Heart left ventricle (tissue), 16 donors: ENCODE measurements around the gene TMEM213. TPM values are rescaled to one million over a fixed set of nuclear protein-coding genes. Genes with fewer than 3 reads are reported as not detected.

ENCODE experiments used
- ATAC-seq, 4 donors: fragments of 200-7000 bp; cut with Tn5 transposase; one replicate each; pipeline ENCODE4 v1.9.1; 2020 to 2022; ENCODE audit warnings: moderate library complexity in 4 of 4, mild to moderate bottlenecking in 3 of 4, moderate number of reproducible peaks in 1 of 4
- DNase-seq, 5 donors: peaks; one replicate each; pipeline ENCODE4 v3.0.0-alpha.2; 2020
- H3K27ac ChIP-seq, 12 donors: fragments of 200-600 bp; sonication (generic) in 4 of 12; one replicate each; pipeline versions ENCODE4 v1.5.0 to v1.8.0; 2016 to 2022; ENCODE audit warnings: mild to moderate bottlenecking in 2 of 12
- H3K27me3 ChIP-seq, 9 donors: fragments of 200-600 bp; sonication (generic) in 2 of 9; one replicate each; pipeline versions ENCODE4 v1.5.1 to v1.8.0; 2016 to 2022; ENCODE audit warnings: mild to moderate bottlenecking in 3 of 9
- H3K36me3 ChIP-seq, 9 donors: fragments of 200-600 bp; sonication (generic) in 2 of 9; one replicate each; pipeline versions ENCODE4 v1.5.0 to v1.8.0; 2018 to 2022; ENCODE audit warnings: mild to moderate bottlenecking in 2 of 9
- H3K4me1 ChIP-seq, 12 donors: fragments of 200-600 bp; sonication (generic) in 4 of 12; one replicate each; pipeline versions ENCODE4 v1.5.0 to v1.8.0; 2016 to 2022; ENCODE audit warnings: mild to moderate bottlenecking in 3 of 12
- H3K4me3 ChIP-seq, 12 donors: fragments of 200-600 bp; sonication (generic) in 4 of 12; one replicate each; pipeline versions ENCODE4 v1.5.0 to v1.8.0; 2017 to 2022; ENCODE audit warnings: mild to moderate bottlenecking in 9 of 12, moderate library complexity in 4 of 12
- H3K9me3 ChIP-seq, 12 donors: fragments of 200-600 bp; sonication (generic) in 4 of 12; one replicate each; pipeline versions ENCODE4 v1.5.0 to v1.8.0; 2016 to 2022; ENCODE audit warnings: mild to moderate bottlenecking in 1 of 12
- POLR2A ChIP-seq, 2 donors: fragments of 450-650 bp; IDR thresholded peaks; one replicate each; pipeline ENCODE4 v1.6.1; 2017; ENCODE audit warnings: antibody characterized with exemption in 2 of 2, mild to moderate bottlenecking in 2 of 2, moderate library complexity in 2 of 2
- WGBS, 4 donors: extraction: QIAGEN DNeasy Blood & Tissue Kit in 2 of 4; methylation state at CpG; one replicate each; pipeline versions ENCODE4 v1.1.5 to v1.1.7; 2013 to 2018; 5-methylcytosine and 5-hydroxymethylcytosine counted together
- intact Hi-C, 10 donors: fragments of 100-400 bp; cut with DNase I; formaldehyde crosslinking; loops; one replicate each; pipeline versions ENCODE4 v1.11.1 to v1.14.2; 2022
- polyA plus RNA-seq, 2 donors: library from polyadenylated mRNA; stranded (reverse); fragments of 200-250 nt; gene quantifications; one replicate each; pipeline ENCODE4 v1.2.3, GENCODE V29; 2013
- total RNA-seq, 9 donors: library from RNA; depleted of rRNA in 2 of 9; stranded (reverse); fragments of >200 nt in 2 of 9; fragmentation: NEBNext Ultra II Directional in 3 of 9; extraction: Animal tissue kit (Norgen Biotek cat#: 25700) in 3 of 9; gene quantifications; one replicate each; pipeline versions ENCODE4 v1.1.0 to v1.2.4, GENCODE V29; 2016 to 2023
- TF ChIP-seq, protein P1 (sequence below), 12 donors: fragments of 200-600 bp; sonication (generic) in 4 of 12; IDR thresholded peaks; one replicate each; pipeline versions ENCODE4 v1.5.0 to v1.8.0; 2018 to 2022; ENCODE audit warnings: antibody characterized with exemption in 12 of 12, mild to moderate bottlenecking in 5 of 12
- donor health status: ischemic (EF 13 %, LVEDD 7.1; RV severe dilation, severe dysfunction).
- donor health status: healthy with polysubstance abuse.
- donor health status: DM: no; HTN: yes; CAD: no.
- donor health status: DM: no; HTN: no; CAD: no.
- donor health status: ischemic (EF 25% LVEDD 6.9; RV normal size, moderate dysfunction).
- donor health status: ischemic (EF 25% LVEDD 5.7; RV mildly dilated, moderate dysfunction).
- donor health status: healthy.
- donor health status: DM: yes; HTN: yes; CAD: no.
- donor health status: ischemic (EF 35%, LVEDD 5.7; RV mildly dilated, moderate dysfunction).
- donor health status: nonischemic (EF 11% LVEDD 7.7; RV severe dilation, severe dysfunction).
- donor health status: DM: yes; HTN: yes; CAD: no.
- donor health status: PGD.
- donor health status: ischemic (EF 29% LVEDD 5.4; RV normal size, mild dysfunction).
- donor health status: nonischemic (EF 23%, LVEDD 6.1; RV moderate dilation, normal function).

Gene TMEM213
- total and polyA plus RNA-seq, 11 donors: not detected

DNA sequence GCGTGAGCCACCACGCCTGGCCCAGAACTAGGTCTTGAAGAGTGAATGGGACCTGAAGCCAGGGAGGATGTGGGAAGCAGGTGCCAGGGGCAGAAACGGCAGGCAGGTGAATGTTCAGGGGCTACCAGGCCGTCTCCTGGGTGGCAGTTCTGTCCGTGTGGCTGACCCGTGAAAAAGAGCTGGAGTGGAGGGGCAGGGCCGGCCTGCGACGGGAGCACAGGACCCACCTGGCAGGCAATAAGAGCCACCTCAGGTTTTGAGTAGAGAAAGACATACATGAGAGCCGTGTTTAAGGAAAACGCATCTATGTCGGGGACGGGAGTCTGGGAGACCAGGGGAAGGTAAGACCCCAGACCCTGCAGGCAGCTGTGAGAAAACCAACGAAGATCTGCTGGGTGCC, 70.9 kb downstream of the TMEM213 start:
- Histone ChIP-seq H3K4me3 (no peak overlapping the region), H3K36me3 (peaks cover 0 to 14% (median 0%) of the 10 kb centered on the region in 9 donors), H3K27ac (no peak overlapping the region), H3K4me1 (no peaks in the 10 kb centered on the region), H3K9me3 (peaks cover 0 to 5% (median 0%) of the 10 kb centered on the region in 12 donors), H3K27me3 (no peaks in the 10 kb centered on the region)
- intact Hi-C loops: no loop called here
- DNase-seq (no peak), ATAC-seq (no peak)
- WGBS, 4 donors: 90 to 97% (median 95%) methylated on average over 14 of the region's 14 CpGs
- TF ChIP-seq, protein P1, sequence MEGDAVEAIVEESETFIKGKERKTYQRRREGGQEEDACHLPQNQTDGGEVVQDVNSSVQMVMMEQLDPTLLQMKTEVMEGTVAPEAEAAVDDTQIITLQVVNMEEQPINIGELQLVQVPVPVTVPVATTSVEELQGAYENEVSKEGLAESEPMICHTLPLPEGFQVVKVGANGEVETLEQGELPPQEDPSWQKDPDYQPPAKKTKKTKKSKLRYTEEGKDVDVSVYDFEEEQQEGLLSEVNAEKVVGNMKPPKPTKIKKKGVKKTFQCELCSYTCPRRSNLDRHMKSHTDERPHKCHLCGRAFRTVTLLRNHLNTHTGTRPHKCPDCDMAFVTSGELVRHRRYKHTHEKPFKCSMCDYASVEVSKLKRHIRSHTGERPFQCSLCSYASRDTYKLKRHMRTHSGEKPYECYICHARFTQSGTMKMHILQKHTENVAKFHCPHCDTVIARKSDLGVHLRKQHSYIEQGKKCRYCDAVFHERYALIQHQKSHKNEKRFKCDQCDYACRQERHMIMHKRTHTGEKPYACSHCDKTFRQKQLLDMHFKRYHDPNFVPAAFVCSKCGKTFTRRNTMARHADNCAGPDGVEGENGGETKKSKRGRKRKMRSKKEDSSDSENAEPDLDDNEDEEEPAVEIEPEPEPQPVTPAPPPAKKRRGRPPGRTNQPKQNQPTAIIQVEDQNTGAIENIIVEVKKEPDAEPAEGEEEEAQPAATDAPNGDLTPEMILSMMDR (IDR thresholded peaks at IDR 0.05): no peak
- no peak for TF ChIP-seq POLR2A (IDR thresholded peaks at IDR 0.05)

DNA sequence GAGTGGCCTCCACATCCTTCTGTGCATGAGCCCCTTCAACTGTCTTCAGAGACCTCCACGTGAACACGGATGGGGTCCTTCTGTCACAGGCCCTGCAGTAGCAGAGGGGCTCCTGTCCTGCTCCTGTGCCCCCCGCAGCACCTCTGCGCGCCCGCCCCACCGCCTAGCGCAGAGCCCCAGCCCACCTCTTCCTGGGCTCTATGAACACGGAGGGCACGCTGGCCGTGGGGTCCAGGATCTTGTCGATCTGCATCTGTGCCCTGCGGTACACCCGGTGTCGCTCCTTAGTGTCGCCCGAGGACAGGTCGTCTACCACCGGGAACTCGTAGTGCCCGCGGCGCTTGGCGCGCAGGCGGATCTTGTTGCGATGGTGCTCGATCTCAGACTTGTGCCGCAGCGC, 71.6 kb downstream of the TMEM213 start:
- 98% methylated on average over 26 to 30 of the region's 30 CpGs for WGBS, 4 donors
- TF ChIP-seq POLR2A (IDR thresholded peaks at IDR 0.05): no peak
- TF ChIP-seq, protein P1 (IDR thresholded peaks at IDR 0.05): no peak
- Histone ChIP-seq H3K9me3 (peaks cover 0 to 5% (median 0%) of the 10 kb centered on the region in 12 donors), H3K27ac (no peak overlapping the region), H3K4me1 (no peaks in the 10 kb centered on the region), H3K27me3 (no peaks in the 10 kb centered on the region), H3K4me3 (no peak overlapping the region), H3K36me3 (peaks cover 0 to 12% (median 0%) of the 10 kb centered on the region in 9 donors)
- DNase-seq (no peak), ATAC-seq (no peak)
- intact Hi-C loops: no loop called here

DNA sequence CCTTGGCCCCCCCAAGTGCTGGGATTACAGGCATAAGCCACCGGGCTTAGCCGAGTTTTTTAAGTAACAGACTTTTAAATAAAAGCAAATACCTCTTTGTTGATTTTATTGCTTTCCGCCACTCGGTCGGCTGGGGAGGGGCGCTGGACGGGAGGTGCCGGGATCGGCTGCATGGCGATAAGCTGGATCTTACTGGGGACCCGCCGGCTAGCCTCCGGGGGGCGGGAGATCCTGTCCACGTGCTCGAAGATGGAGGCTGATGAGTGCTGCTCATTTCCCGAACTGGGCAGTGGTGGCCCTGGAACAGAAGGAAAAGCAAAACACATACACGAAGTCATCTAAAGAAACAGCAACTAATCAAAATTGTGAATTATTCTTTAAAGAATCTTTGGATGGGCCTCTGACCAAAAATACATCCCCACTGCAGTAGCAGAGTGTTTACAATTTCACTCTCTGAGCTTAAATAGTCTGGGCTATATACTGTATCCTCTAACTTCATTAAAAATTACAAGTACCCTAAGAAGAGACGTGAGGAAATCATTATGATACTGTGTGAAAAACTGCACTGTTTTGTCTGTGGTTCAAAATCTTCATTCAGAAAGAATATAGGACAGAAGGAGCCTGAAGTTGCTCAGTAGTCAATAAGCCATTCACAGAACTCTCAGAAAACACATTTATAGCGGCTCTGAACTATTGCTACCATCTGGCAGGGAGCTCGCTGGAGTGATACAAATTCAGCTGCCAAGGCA, 73.4 kb downstream of the TMEM213 start:
- peaks cover 0 to 5% (median 0%) of the 10 kb centered on the region in 12 donors for H3K9me3 ChIP-seq
- no peak for ATAC-seq
- 89 to 97% (median 96%) methylated on average over 21 of the region's 21 CpGs for WGBS, 4 donors
- no peak overlapping the region for H3K27ac ChIP-seq
- H3K4me1 ChIP-seq: no peaks in the 10 kb centered on the region
- intact Hi-C loops: no loop called here
- H3K27me3 ChIP-seq: no peaks in the 10 kb centered on the region
- H3K4me3 ChIP-seq: no peak overlapping the region
- DNase-seq: no peak
- H3K36me3 ChIP-seq: peaks cover 0 to 12% (median 0%) of the 10 kb centered on the region in 9 donors
- TF ChIP-seq, protein P1 (IDR thresholded peaks at IDR 0.05): no peak
- TF ChIP-seq POLR2A (IDR thresholded peaks at IDR 0.05): no peak

DNA sequence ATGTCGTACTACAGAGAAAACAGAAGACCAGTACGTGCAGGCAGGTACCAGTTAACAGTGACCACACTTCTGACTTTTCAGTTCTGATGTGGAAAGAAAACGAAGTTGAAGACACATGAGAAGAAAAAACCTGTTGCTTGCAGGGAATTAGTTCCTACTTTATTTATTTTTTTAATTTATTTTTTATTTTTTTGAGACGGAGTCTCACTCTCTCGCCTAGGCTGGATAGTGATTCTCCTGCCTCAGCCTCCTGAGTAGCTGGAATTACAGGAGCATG, 74.0 kb downstream of the TMEM213 start:
- no peaks in the 10 kb centered on the region for H3K4me1 ChIP-seq
- H3K4me3 ChIP-seq: no peak overlapping the region
- H3K27ac ChIP-seq: no peak overlapping the region
- no peak for ATAC-seq
- H3K9me3 ChIP-seq: peaks cover 0 to 5% (median 0%) of the 10 kb centered on the region in 12 donors
- no peak for DNase-seq
- no peak for TF ChIP-seq POLR2A (IDR thresholded peaks at IDR 0.05)
- TF ChIP-seq, protein P1 (IDR thresholded peaks at IDR 0.05): no peak
- WGBS, 4 donors: 96 to 98% (median 97%) methylated on average over 5 of the region's 5 CpGs
- intact Hi-C loops: no loop called here
- no peaks in the 10 kb centered on the region for H3K27me3 ChIP-seq
- peaks cover 0 to 12% (median 0%) of the 10 kb centered on the region in 9 donors for H3K36me3 ChIP-seq
